HCT116 (cell line): Measurements from ENCODE around the gene PSMD11. TPM values are rescaled to one million over a fixed set of nuclear protein-coding genes. Genes with fewer than 3 reads are reported as not detected.

Source experiments
- ATAC-seq: fragments of 200-7000 bp; cut with Tn5 transposase; 2 replicates; pipeline ENCODE4 v1.9.1; 2020; ENCODE audit warnings: mild to moderate bottlenecking, moderate library complexity
- BruUV-seq: library from RNA; stranded (reverse); fragments of 400-500 nt; replicated peaks from 2 replicates; lab custom pipeline; 2021; lab: Mats Ljungman, UMichigan
- CTCF ChIA-PET: fragments of 300-600 bp; sonication (Branson Sonifier 250); formaldehyde crosslinking; loops from one replicate; lab custom pipeline; 2021; ENCODE audit warnings: antibody characterized with exemption; lab: Charles Lee
- POLR2A ChIA-PET: fragments of 300-600, 350-600 bp; sonication (Branson Sonifier 250); formaldehyde crosslinking; loops from one replicate; lab custom pipeline; 2021; ENCODE audit warnings: antibody characterized with exemption; lab: Charles Lee
- RAD21 ChIA-PET, 2 experiments: fragments of 300-600 bp; sonication (Branson Sonifier 250); formaldehyde crosslinking; loops; one replicate each; lab custom pipeline; 2023; ENCODE audit warnings: low total read pairs in 2 of 2; ENCODE audit not compliant: uncharacterized antibody in 2 of 2, unreplicated experiment in 2 of 2, low non-redundant PET in 1 of 2; lab: Charles Lee
- DNase-seq: peaks from one replicate; pipeline ENCODE4 v3.0.0-alpha.2; 2010; ENCODE audit warnings: low read depth, low spot score
- H2AFZ ChIP-seq: fragments of 200-600 bp; shearing (Covaris generic), sonication (generic); 2 replicates; pipeline ENCODE4 v1.6.1; 2017; ENCODE audit warnings: low read depth, mixed run types, mixed read lengths, antibody characterized with exemption, low read length; ENCODE audit not compliant: poor library complexity, severe bottlenecking
- H3K27ac ChIP-seq: 2 replicates; pipeline ENCODE4 v1.5.1; 2012; ENCODE audit warnings: low read depth, low read length
- H3K27me3 ChIP-seq: fragments of 200-600 bp; sonication (generic); 2 replicates; pipeline ENCODE4 v1.6.1; 2016; ENCODE audit warnings: mixed run types, low read length, mixed read lengths; ENCODE audit not compliant: insufficient read depth
- H3K36me3 ChIP-seq, 2 experiments: fragments of 200-500 bp in 1 of 2; fragments of 200-600 bp in 1 of 2; sonication (Bioruptor generic) in 1 of 2; sonication (generic) in 1 of 2; 2 replicates each; pipeline versions ENCODE4 v1.5.1 to v1.6.1; 2014 to 2016; ENCODE audit warnings: low read length in 2 of 2, inconsistent platforms in 1 of 2, mixed read lengths in 1 of 2, mixed run types in 1 of 2; ENCODE audit not compliant: insufficient read depth in 2 of 2, control insufficient read depth in 1 of 2
- H3K4me1 ChIP-seq, 2 experiments: fragments of 200-600 bp in 1 of 2; sonication (generic) in 1 of 2; 2 replicates each; pipeline versions ENCODE4 v1.5.1 to v1.6.1; 2012 to 2017; ENCODE audit warnings: low read length in 2 of 2, inconsistent platforms in 1 of 2, mild to moderate bottlenecking in 1 of 2, mixed read lengths in 1 of 2, mixed run types in 1 of 2, moderate library complexity in 1 of 2; ENCODE audit not compliant: insufficient read depth in 2 of 2, control insufficient read depth in 1 of 2
- H3K4me2 ChIP-seq: fragments of 200-600 bp; sonication (generic); 2 replicates; pipeline ENCODE4 v1.6.1; 2017; ENCODE audit warnings: mixed run types, low read length, mixed read lengths
- H3K4me3 ChIP-seq, 2 experiments: fragments of 200-600 bp in 1 of 2; sonication (generic) in 1 of 2; replicated peaks in 1 of 2; 2 replicates each; pipeline ENCODE4 v1.5.1; 2011 to 2016; ENCODE audit warnings: low read length in 2 of 2, control low read depth in 1 of 2, low read depth in 1 of 2, mild to moderate bottlenecking in 1 of 2, mixed read lengths in 1 of 2, mixed run types in 1 of 2
- H3K79me2 ChIP-seq: fragments of 200-600 bp; sonication (generic); 2 replicates; pipeline ENCODE4 v1.6.1; 2017; ENCODE audit warnings: mild to moderate bottlenecking, mixed run types, low read length, moderate library complexity, mixed read lengths; ENCODE audit not compliant: insufficient read depth
- H3K9ac ChIP-seq: fragments of 200-600 bp; sonication (generic); 2 replicates; pipeline ENCODE4 v1.6.1; 2016; ENCODE audit warnings: low read length, mixed read lengths
- H3K9me2 ChIP-seq: fragments of 200-600 bp; sonication (generic), shearing (Covaris generic); 2 replicates; pipeline ENCODE4 v1.6.1; 2017; ENCODE audit warnings: mixed run types, mild to moderate bottlenecking, moderate library complexity; ENCODE audit not compliant: insufficient read depth
- H3K9me3 ChIP-seq, 2 experiments: fragments of 200-500 bp in 1 of 2; fragments of 200-600 bp in 1 of 2; sonication (Bioruptor generic) in 1 of 2; sonication (generic) in 1 of 2; 2 replicates each; pipeline ENCODE4 v1.6.1; 2014 to 2017; ENCODE audit warnings: low read length in 2 of 2, mixed read lengths in 2 of 2, inconsistent platforms in 1 of 2, low read depth in 1 of 2, mild to moderate bottlenecking in 1 of 2, mixed run types in 1 of 2, moderate library complexity in 1 of 2; ENCODE audit not compliant: control insufficient read depth in 1 of 2, insufficient read depth in 1 of 2
- H4K20me1 ChIP-seq: fragments of 200-600 bp; sonication (generic), shearing (Covaris generic); 2 replicates; pipeline ENCODE4 v1.6.1; 2017; ENCODE audit warnings: mixed run types, mild to moderate bottlenecking, moderate library complexity; ENCODE audit not compliant: insufficient read depth
- ATF3 ChIP-seq: IDR thresholded peaks from 2 replicates; pipeline ENCODE4 v1.6.1; 2012
- EZH2phosphoT487 ChIP-seq: fragments of 200-600 bp; IDR thresholded peaks from 2 replicates; pipeline ENCODE4 v1.6.1; 2018; ENCODE audit warnings: antibody characterized with exemption, borderline replicate concordance
- JUND ChIP-seq: IDR thresholded peaks from 2 replicates; pipeline ENCODE4 v1.6.1; 2012
- MAX ChIP-seq: IDR thresholded peaks from 2 replicates; pipeline ENCODE4 v1.6.1; 2012
- POLR2AphosphoS5 ChIP-seq: IDR thresholded peaks from 2 replicates; pipeline ENCODE4 v1.6.1; 2011; ENCODE audit warnings: mild to moderate bottlenecking, low read depth, low read length, moderate library complexity
- ZBTB33 ChIP-seq: IDR thresholded peaks from 2 replicates; pipeline ENCODE4 v1.6.1; 2011; ENCODE audit warnings: mild to moderate bottlenecking, low read length, moderate library complexity; ENCODE audit not compliant: insufficient replicate concordance; ENCODE audit errors: extremely low read depth
- intact Hi-C: fragments of 100-400 bp; cut with micrococcal nuclease; formaldehyde crosslinking; loops from 2 replicates; pipeline ENCODE4 v1.10.0; 2022
- total RNA-seq: library from RNA; stranded (reverse); gene quantifications from one replicate; pipeline ENCODE4 v1.2.1, GENCODE V29; 2021; ENCODE audit not compliant: unreplicated experiment

The PSMD11 gene
- total RNA-seq, 1 experiment from 2014 or later: 143 TPM

DNA sequence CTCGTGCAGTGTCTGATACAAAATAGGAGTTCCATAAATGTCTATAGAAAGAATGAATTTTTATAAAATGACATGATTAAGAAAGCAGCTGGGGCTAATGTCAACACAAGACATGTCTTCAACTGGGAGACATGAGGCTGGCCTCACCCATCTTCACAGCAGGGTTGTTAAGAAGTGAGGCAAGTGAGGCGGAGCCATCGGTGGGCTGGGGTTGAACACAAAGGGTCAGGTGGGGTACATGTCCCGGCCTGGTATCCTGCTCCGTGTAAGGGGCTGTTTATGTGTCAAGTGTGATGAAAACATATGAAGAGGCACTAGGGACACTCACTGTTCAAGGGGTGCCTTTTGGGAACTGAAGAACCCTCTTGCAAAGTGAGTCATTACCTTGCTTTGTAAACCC, 64.6 kb downstream of the PSMD11 start (continued):
- TF ChIP-seq ZBTB33: no peak

- DNase-seq: no peak
- RAD21 ChIA-PET: no interaction called here
- Histone ChIP-seq H3K4me1 (no peaks in the 10 kb centered on the region), H3K4me3 (no peak overlapping the region), H4K20me1 (no peaks in the 10 kb centered on the region), H3K79me2 (no peaks in the 10 kb centered on the region), H3K36me3 (no peaks in the 10 kb centered on the region), H3K27me3 (no peaks in the 10 kb centered on the region), H3K4me2 (no peak overlapping the region), H3K9me3 (no peaks in the 10 kb centered on the region), H3K9ac (no peak overlapping the region), H3K9me2 (no peaks in the 10 kb centered on the region)
- intact Hi-C loops: loop anchor here (10.0 kb wide), 1 partner anchor 56 kb away; no protein-coding TSS in a partner anchor
- POLR2A ChIA-PET: no interaction called here
- no TSS peak for BruUV-seq
- CTCF ChIA-PET: no interaction called here
- TF ChIP-seq ATF3 (no peak), MAX (no peak), EZH2phosphoT487 (no peak), JUND (no peak), POLR2AphosphoS5 (no peak)
- TF ChIP-seq, all 23 proteins: peak for 0
- no peak overlapping the region for H3K27ac ChIP-seq
- no peak for ATAC-seq
- H2AFZ ChIP-seq: no peak overlapping the region
Observed at GRCh38 chr17:32510466-32510865, 66.2 kb downstream of the PSMD11 start.
